Cardiac muscle cell (in vitro differentiated cells and primary cell): ENCODE results near the gene PRG2. TPM values are rescaled to one million over a fixed set of nuclear protein-coding genes. Genes with fewer than 3 reads are reported as not detected.

Source experiments
- DNase-seq, 2 donors: peaks; one replicate each; pipeline versions ENCODE4 v3.0.0 to v3.0.0-alpha.2; 2010 to 2017; ENCODE audit warnings: low read depth in 1 of 2, low spot score in 1 of 2
- H3K27ac ChIP-seq: fragments of 200-600 bp; sonication (generic); 2 replicates; pipeline ENCODE4 v1.5.1; 2016
- H3K27me3 ChIP-seq: fragments of 200-600 bp; sonication (generic); 2 replicates; pipeline ENCODE4 v1.6.0; 2016; ENCODE audit warnings: control low read depth
- H3K36me3 ChIP-seq: fragments of 200-600 bp; sonication (generic); 2 replicates; pipeline ENCODE4 v1.5.1; 2016; ENCODE audit warnings: control low read depth
- H3K4me1 ChIP-seq: fragments of 200-600 bp; sonication (generic); 2 replicates; pipeline ENCODE4 v1.8.1; 2017; ENCODE audit warnings: low read depth, mild to moderate bottlenecking, mixed run types
- H3K4me3 ChIP-seq: fragments of 200-600 bp; sonication (generic); 2 replicates; pipeline ENCODE4 v1.5.1; 2016; ENCODE audit warnings: mild to moderate bottlenecking
- H3K9me3 ChIP-seq: fragments of 200-600 bp; sonication (generic); 2 replicates; pipeline ENCODE4 v1.5.1; 2017; ENCODE audit warnings: low read depth, mild to moderate bottlenecking, control low read depth
- CTCF ChIP-seq: IDR thresholded peaks from 2 replicates; pipeline ENCODE4 v1.5.1; 2012; ENCODE audit warnings: low read depth, mild to moderate bottlenecking, low read length
- polyA plus RNA-seq: library from polyadenylated mRNA; unstranded; fragments of >200 nt; fragmentation: Nextera tagmentation; extraction: Ambion mirVana; gene quantifications from 2 replicates; pipeline ENCODE4 v1.2.1, GENCODE V29; 2016
- total RNA-seq: library from RNA; depleted of rRNA; stranded (reverse); fragments of >200 nt; gene quantifications from 2 replicates; pipeline ENCODE4 v1.2.3, GENCODE V29; 2016

PRG2 gene
- total and polyA plus RNA-seq, 2 experiments from 2014 or later, result not detected

- Histone ChIP-seq H3K27me3 (no peaks in the 10 kb centered on the region), H3K27ac (no peak overlapping the region), H3K9me3 (no peaks in the 10 kb centered on the region), H3K4me1 (no peaks in the 10 kb centered on the region), H3K36me3 (no peaks in the 10 kb centered on the region), H3K4me3 (no peak overlapping the region)
- DNase-seq, result no peak
- TF ChIP-seq CTCF, result no peak
Observed at GRCh38 chr11:57424137-57424791, 33.8 kb upstream of the PRG2 start.

GRCh38 chr11:57422669-57423068, 32.2 kb upstream of the PRG2 start:
- no peak for DNase-seq
- no peaks in the 10 kb centered on the region for H3K4me1 ChIP-seq
- no peaks in the 10 kb centered on the region for H3K36me3 ChIP-seq
- no peak overlapping the region for H3K4me3 ChIP-seq
- no peaks in the 10 kb centered on the region for H3K27me3 ChIP-seq
- no peak for TF ChIP-seq CTCF
- no peaks in the 10 kb centered on the region for H3K9me3 ChIP-seq
- no peak overlapping the region for H3K27ac ChIP-seq

- Histone ChIP-seq H3K9me3 (no peaks in the 10 kb centered on the region), H3K27me3 (no peaks in the 10 kb centered on the region), H3K36me3 (no peaks in the 10 kb centered on the region), H3K4me3 (no peak overlapping the region), H3K4me1 (no peaks in the 10 kb centered on the region), H3K27ac (no peak overlapping the region)
- no peak for DNase-seq
- no peak for TF ChIP-seq CTCF
Observed at GRCh38 chr11:57421805-57422204, 31.4 kb upstream of the PRG2 start.

GRCh38 chr11:57421066-57421465, 30.6 kb upstream of the PRG2 start:
- no peak for TF ChIP-seq CTCF
- Histone ChIP-seq H3K27me3 (no peaks in the 10 kb centered on the region), H3K9me3 (no peaks in the 10 kb centered on the region), H3K36me3 (no peaks in the 10 kb centered on the region), H3K27ac (no peak overlapping the region), H3K4me3 (no peak overlapping the region), H3K4me1 (no peaks in the 10 kb centered on the region)
- DNase-seq, result no peak

GRCh38 chr11:57419146-57419545, 28.7 kb upstream of the PRG2 start:
- H3K4me3 ChIP-seq, result no peak overlapping the region
- H3K4me1 ChIP-seq, result no peaks in the 10 kb centered on the region
- no peak overlapping the region for H3K27ac ChIP-seq
- no peaks in the 10 kb centered on the region for H3K27me3 ChIP-seq
- no peaks in the 10 kb centered on the region for H3K9me3 ChIP-seq
- DNase-seq, result no peak
- TF ChIP-seq CTCF, result no peak
- no peaks in the 10 kb centered on the region for H3K36me3 ChIP-seq
